Stimulated activated CD4-positive, alpha-beta T cell treated with anti-CD3 and anti-CD28 coated beads, Interleukin-15, amount 100 ng/mL, for 48 hours (primary cell): ENCODE results near the gene RTBDN.
"Not testable (repeated sequence)": the region's sequence is repeated elsewhere in the genome, so short reads cannot be mapped to it uniquely, and the experiment has no call there.

Experiments
- DNase-seq, 2 donors: peaks; one replicate each; pipeline ENCODE4 v3.0.0-alpha.2; 2020; ENCODE audit warnings: low read depth in 2 of 2

The RTBDN gene

GRCh38 chr19:12825254-12826131 lies 8.9 kb downstream of the RTBDN start:
- peak in 1 of 2 donors; percentile 22 for DNase-seq

GRCh38 chr19:12821761-12822160 lies 12.6 kb downstream of the RTBDN start:
- no peak for DNase-seq

- not testable (repeated sequence) for DNase-seq
These were observed 16.6 kb downstream of the RTBDN start for GRCh38 chr19:12817810-12818209.

DNA sequence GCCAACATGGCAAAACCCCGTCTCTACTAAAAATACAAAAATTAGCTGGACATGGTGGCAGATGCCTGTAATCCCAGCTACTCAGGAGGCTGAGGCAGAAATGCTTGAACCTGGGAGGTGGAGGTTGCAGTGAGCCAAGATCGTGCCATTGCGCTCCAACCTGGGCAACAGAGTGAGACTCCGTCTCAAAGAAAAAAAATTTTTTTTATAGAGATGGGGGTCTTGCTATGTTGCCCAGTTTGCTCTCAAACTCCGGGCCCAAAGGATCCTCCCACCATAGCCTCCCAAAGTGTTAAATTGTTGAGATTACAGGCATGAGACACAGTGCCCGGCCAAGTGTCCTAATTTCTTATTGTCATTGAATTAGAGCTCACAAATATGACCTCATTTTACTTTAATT lies 17.2 kb downstream of the RTBDN start:
- DNase-seq, result not testable (repeated sequence)

GRCh38 chr19:12815088-12815487 lies 19.3 kb downstream of the RTBDN start:
- DNase-seq, result no peak

DNA sequence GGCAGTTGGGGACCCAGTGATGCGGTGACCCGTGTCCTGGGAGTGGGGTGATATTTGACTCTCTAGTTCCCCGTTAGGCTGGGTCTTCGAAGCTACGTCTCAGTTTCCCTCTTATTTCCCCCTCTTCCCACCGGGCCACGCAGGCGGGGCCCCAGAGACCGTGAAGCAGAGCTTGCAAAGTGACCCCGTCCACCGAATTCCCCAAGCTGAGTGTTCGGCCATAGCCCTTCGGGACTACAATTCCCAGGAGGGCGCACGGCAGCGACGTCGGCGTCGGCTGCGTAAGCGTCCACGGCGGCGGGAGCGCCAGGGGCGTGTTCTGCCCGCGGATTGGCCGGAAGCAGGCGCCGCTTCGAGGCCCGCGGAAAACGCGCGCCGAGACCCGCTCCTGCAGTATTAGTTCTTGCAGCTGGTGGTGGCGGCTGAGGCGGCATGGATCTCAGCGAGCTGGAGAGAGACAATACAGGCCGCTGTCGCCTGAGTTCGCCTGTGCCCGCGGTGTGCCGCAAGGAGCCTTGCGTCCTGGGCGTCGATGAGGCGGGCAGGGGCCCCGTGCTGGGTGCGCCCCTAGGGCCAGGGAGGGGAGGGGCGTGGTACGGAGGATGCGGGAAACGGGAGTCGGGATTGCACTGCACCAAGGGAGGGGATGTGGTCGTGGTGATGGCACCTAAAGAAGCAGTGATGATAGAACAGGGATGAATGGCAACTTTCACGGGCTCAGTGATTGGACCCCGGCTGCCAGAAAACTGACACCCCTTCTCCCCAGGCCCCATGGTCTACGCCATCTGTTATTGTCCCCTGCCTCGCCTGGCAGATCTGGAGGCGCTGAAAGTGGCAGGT lies 27.9 kb downstream of the RTBDN start, which contains the start of gene RNASEH2A:
TSS of gene RNASEH2A (plus strand) at position 343 of the 840 bp plus-strand sequence. CDS start at position 433, 90 bp downstream.
- DNase-seq, result peak; percentile 81 to 89

GRCh38 chr19:12804051-12804450 lies 30.3 kb downstream of the RTBDN start:
- no peak for DNase-seq

- DNase-seq, result no peak
These were observed 31.9 kb downstream of the RTBDN start for GRCh38 chr19:12802267-12803106.

GRCh38 chr19:12801466-12802266 lies 32.7 kb downstream of the RTBDN start, which contains the start of the genes PRDX2 and THSD8:
Gene PRDX2, minus strand, starts transcription at chr19:12801800. Its CDS starts 539 bp downstream, at chr19:12801261.
Gene THSD8, plus strand, starts transcription at chr19:12802069. Its CDS starts 3 bp downstream, at chr19:12802072.
- DNase-seq, result peak; percentile 64 to 74

DNA sequence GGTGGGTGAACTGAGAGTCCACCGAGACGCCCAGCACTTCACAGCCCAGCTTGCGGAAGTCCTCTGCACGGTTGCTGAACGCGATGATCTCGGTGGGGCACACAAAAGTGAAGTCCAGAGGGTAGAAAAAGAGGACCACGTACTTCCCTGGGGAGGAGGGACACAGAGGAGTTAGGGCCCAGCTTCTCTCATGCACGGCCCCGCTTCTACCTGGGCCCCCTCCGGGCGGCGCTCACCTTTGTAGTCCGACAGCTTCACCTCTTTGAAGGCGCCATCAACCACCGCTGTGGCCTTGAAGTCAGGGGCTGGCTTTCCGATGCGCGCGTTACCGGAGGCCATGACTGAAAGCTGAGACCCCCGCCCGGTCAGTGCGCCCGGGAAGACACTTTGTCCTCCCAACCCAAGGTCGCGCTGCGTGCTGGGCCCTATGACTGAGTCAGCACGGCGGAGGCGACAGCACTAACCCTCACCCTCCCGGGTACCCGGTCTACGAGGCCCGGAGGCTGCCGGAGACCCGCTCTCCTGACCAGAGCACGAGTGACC lies 33.4 kb downstream of the RTBDN start:
- DNase-seq, result no peak

DNA sequence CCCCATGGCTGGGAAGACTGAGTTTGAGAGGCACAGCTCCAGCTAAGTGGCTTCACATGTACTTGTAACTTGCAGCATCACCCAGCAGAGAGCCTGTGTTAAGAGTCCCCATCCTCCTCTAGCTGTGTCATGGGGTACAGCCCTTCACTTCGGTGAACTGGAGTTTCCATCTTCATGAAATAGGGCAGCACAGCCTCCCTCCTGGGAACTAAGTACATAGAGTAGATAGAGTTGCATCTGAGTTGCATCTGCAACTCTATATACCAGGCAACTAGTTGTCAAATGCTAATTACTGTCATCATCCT lies 34.0 kb downstream of the RTBDN start:
- no peak for DNase-seq

DNA sequence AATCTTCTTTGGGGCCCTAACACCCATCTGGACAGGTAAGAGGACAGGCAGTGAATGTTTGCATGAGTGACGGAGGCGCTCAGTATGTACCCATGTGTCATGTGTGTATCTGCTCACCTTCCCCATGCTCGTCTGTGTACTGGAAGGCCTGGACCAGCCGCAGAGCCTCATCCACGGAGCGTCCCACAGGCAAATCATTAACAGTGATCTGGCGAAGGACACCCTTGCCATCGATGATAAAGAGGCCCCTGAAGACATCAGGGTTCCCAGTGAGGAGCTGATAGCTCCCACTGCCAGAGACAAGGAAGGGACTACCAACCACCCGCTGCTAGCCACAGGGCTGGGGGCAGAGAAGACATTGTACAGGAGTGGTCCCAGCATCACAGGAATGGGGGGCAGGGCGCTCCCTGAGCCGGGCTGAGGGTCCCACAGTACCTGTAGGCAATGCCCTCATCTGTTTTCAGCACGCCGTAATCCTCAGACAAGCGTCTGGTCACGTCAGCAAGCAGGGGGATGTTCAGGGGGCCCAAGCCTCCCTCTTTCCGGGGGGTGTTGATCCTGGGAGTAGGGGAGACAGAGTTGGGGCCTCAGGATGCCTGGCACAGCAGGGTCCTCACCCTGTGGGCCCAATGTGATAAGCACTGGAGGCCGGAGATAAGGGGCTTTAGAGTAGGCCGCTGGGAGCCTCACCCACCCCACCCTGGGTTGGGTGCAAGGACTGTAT lies 34.5 kb downstream of the RTBDN start:
- DNase-seq, result no peak

DNA sequence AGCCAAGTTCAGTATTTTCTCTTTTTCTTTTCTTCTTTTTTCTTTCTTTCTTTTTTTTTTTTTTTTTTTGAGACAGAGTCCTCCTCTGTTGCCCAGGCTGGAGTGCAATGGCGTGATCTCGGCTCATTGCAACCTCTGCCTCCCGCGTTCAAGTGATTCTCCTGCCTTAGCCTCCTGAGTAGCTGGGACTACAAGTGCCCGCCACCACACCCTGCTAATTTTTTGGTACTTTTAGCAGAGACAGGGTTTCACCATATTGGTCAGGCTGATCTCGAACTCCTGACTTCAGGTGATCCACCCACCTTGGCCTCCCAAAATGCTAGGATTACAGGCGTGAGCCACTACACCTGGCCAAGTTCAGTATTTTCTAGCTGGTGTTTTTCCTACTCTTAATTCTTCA lies 36.8 kb downstream of the RTBDN start:
- DNase-seq, result not testable (repeated sequence)

DNA sequence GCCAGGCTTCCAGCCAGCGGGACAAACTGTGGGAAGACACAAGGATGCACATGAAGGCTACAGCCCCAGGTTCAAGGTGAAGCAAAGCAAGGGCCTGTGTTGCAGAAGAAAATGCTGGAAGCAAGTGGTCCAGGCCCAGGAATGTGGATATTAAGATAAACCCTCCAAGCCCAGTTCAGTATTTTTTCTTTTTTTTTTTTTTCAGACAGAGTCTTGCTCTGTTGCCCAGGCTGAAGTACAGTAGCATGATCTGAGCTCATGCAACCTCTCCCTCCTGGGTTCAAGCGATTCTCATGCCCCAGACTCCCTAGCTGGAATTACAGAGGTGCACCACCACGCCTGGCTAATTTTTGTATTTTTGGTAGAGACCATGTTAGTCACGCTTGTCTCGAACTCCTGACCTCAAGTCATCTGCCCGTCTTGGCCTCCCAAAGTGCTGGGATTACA lies 37.2 kb downstream of the RTBDN start:
- DNase-seq, result no peak

DNA sequence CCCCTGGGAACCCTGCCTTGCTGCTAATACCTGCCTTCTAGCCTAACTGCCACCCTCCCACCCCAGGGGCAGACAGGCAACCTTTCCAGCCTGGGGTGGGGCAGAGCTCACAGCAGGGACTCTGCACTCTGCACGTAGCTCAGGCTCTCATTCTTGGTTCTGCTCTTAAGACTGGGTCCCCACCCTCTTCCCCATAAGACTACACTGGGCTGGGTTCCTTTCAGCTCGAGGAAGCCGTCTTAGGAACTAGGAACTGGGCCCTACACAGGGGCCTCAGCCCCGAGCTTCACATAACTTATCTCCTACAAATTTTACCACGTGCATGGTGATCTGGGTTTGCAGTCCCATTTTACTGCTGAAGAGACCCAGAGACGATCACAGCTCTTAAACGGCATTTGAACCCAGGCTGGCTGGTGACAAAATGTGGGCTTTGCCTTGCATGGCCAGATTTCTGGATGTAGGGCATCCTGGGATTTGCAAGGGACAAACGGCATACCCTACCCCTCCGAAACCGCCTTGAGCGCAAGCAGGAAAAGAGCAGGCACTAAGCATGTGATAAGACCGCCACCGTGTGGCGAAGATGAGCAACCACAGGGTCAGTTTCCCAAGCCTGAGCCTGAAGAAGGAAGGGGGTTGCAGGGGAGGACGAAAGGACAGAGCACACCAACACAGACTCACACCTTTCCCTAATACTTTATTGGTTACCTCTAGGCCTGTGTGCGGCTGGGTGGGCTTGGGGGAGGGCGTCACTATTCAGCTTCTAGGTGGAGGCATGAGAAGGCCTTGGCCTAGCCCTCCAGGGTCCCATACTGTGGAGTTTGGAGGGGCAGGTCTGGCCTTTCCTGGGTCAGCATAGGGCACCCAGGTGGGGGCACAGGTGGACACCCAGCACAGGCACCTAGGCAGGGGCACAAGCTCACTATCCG lies 38.0 kb downstream of the RTBDN start:
- DNase-seq, result peak; percentile 63 to 70

DNA sequence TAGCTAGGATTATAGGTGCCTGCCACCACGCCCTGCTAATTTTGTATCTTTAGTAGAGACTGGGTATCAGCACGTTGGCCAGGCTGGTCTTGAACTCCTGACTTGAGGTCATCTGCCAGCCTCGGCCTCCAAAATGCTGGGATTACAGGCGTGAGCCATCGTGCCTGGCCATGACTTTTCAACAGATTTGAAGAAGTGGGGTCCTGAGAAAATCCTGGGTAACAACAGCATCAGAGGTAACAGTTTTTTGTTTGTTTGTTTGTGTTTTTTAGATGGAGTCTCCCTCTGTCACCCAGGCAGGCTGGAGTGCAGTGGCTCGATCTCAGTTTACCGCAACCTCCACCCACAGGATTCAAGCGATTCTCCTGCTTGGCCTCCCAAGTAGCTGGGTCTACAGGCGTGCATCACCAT lies 39.4 kb downstream of the RTBDN start:
- DNase-seq, result no peak

GRCh38 chr19:12794196-12794941 lies 40.0 kb downstream of the RTBDN start:
- DNase-seq, result no peak
